ENCODE data around the gene SLC7A10.

- TF ChIP-seq POLR2A (IDR thresholded peaks at IDR 0.05) (no peak), CTCF (IDR thresholded peaks at IDR 0.05) (no peak)
These were observed 42.7 kb upstream of the SLC7A10 start for GRCh38 chr19:33268162-33268991.

Measured in vagina (tissue), 2 donors.